Cardiac fibroblast (primary cell): ENCODE measurements around the gene CHMP2A.
"Not testable (repeated sequence)": the region's sequence is repeated elsewhere in the genome, so short reads cannot be mapped to it uniquely, and the experiment has no call there.

Source experiments
- DNase-seq, 2 donors: peaks; one replicate each; pipeline versions ENCODE4 v3.0.0 to v3.0.0-alpha.2; 2010; ENCODE audit warnings: low read depth in 2 of 2
- H3K4me3 ChIP-seq, 2 donors: replicated peaks in 1 of 2; 1 replicate in 1 of 2; 2 replicates in 1 of 2; pipeline ENCODE4 v1.5.1; 2011; ENCODE audit warnings: low read depth in 2 of 2, low read length in 2 of 2, mild to moderate bottlenecking in 2 of 2, moderate library complexity in 1 of 2
- CTCF ChIP-seq: IDR thresholded peaks from one replicate; pipeline ENCODE4 v1.5.1; 2011; ENCODE audit warnings: low read depth, mild to moderate bottlenecking, low read length, inconsistent platforms

The CHMP2A gene

GRCh38 chr19:58510084-58510862 lies 44.6 kb downstream of the CHMP2A start:
- no peak for TF ChIP-seq CTCF
- H3K4me3 ChIP-seq: no peak overlapping the region

GRCh38 chr19:58509731-58510083 lies 45.2 kb downstream of the CHMP2A start:
- H3K4me3 ChIP-seq: no peak overlapping the region
- no peak for TF ChIP-seq CTCF
- DNase-seq: no peak

More at GRCh38 chr19:58510084-58510862, 44.6 kb downstream of the CHMP2A start:
- DNase-seq: no peak

DNA sequence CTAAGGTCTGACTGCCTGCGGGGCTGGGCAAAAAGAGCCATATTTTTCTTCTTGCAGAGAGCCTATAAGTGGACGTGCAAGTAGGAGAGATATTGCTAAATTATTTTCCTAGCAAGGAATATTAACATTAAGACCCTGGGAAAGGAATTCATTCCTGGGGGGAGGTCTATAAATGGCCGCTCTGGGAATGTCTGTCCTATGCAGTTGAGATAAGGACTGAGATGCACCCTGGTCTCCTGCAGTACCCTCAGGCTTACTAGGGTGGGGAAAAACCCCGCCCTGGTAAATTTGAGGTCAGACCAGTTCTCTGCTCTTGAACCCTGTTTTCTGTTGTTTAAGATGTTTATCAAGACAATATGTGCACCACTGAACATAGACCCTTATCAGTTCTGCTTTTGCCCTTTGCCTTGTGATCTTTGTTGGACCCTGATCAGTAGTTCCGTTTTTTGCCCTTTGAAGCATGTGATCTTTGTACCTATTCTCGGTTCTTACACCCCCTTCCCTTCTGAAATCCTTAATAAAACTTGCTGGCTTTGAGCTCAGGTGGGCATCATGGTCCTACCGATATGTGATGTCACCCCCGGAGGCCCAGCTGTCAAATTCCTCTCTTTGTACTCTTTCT lies 47.2 kb downstream of the CHMP2A start:
- not testable (repeated sequence) for DNase-seq

More for the DNA sequence above, 47.2 kb downstream of the CHMP2A start:
- H3K4me3 ChIP-seq: not testable (repeated sequence)
